Measurements from ENCODE around the gene TBC1D5. TPM values are rescaled to one million over a fixed set of nuclear protein-coding genes. Genes with fewer than 3 reads are reported as not detected.
"Not testable (repeated sequence)": the region's sequence is repeated elsewhere in the genome, so short reads cannot be mapped to it uniquely, and the experiment has no call there.

Gene TBC1D5
- polyA plus RNA-seq, 2 of the 4 experiments (the other 2 are of a cell fraction), result 36.7 to 72.2 TPM

DNA sequence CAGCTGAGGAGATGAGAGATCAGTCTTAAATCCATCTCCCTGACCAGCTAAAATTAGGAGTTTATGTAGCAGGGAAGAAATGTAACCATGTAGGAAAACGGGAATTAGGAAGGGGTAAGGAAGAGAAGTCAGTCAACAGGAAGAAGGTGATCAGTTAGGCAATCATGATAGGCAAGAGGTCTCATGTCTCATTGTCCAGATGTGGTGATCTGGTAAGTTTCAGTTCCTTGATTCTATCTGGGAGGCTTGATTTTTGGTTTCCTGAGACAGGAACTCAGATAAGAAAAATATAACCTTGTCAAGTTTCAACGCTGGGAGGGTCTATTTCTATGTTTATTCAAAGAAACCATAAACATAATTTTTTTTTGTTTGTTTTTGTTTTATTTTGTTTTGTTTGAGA is 40.3 kb upstream of the TBC1D5 start:
- no peak for DNase-seq (ENCODE audit: low read depth in 1 of 2, low spot score in 1 of 2)
- Histone ChIP-seq H3K4me3 (no peak overlapping the region), H3K4me1 (no peaks in the 10 kb centered on the region), H3K27ac (no peak overlapping the region), H3K9me3 (no peaks in the 10 kb centered on the region), H3K4me2 (no peak overlapping the region)
- CTCF ChIA-PET, result interaction anchor here (2.4 kb wide), 1 partner anchor 58 kb away, joined by 8 read pairs; no protein-coding TSS in a partner anchor
- ATAC-seq, result no peak
- TF ChIP-seq KDM1A (IDR thresholded peaks at IDR 0.05; ENCODE audit: low read depth), result no peak
- no peak for TF ChIP-seq MYC (IDR thresholded peaks at IDR 0.05; ENCODE audit: borderline replicate concordance, low read length)
- TF ChIP-seq JUNB (IDR thresholded peaks at IDR 0.05), result no peak
- TF ChIP-seq TFCP2L1 (CRISPR knock-in tag; IDR thresholded peaks at IDR 0.05), result no peak
- no peak for TF ChIP-seq TP53 (CRISPR knock-in tag; IDR thresholded peaks at IDR 0.05)
- no peak for TF ChIP-seq RARB (CRISPR knock-in tag; IDR thresholded peaks at IDR 0.05)
- no peak for TF ChIP-seq NPAS2 (CRISPR knock-in tag; IDR thresholded peaks at IDR 0.05; ENCODE audit: borderline replicate concordance)
- no peak for TF ChIP-seq MAX (IDR thresholded peaks at IDR 0.05)
- TF ChIP-seq HOXA7 (CRISPR knock-in tag; IDR thresholded peaks at IDR 0.05), result no peak
- no peak for TF ChIP-seq POLR2AphosphoS2 (conservative IDR thresholded peaks at IDR 0.05; ENCODE audit: low read length)
- TF ChIP-seq RCOR1 (IDR thresholded peaks at IDR 0.05; ENCODE audit: low read depth, low read length), result no peak
- no peak for TF ChIP-seq CBX2 (IDR thresholded peaks at IDR 0.05; ENCODE audit: borderline replicate concordance, low read depth)
- TF ChIP-seq ATOH8 (CRISPR knock-in tag; IDR thresholded peaks at IDR 0.05; ENCODE audit: low read depth), result no peak
- no peak for TF ChIP-seq PHF8 (IDR thresholded peaks at IDR 0.05; ENCODE audit: borderline replicate concordance, low read depth)
- no peak for TF ChIP-seq FOSL2 (IDR thresholded peaks at IDR 0.05)
- no peak for TF ChIP-seq FOSL2 (CRISPR knock-in tag; IDR thresholded peaks at IDR 0.05)
- no peak for TF ChIP-seq NFE2L2 (conservative IDR thresholded peaks at IDR 0.05; ENCODE audit: low read length)
- TF ChIP-seq HOXB5 (CRISPR knock-in tag; IDR thresholded peaks at IDR 0.05), result no peak
- TF ChIP-seq MAZ (IDR thresholded peaks at IDR 0.05; ENCODE audit: borderline replicate concordance, low read depth, low read length), result no peak
- POLR2A ChIA-PET, result no interaction called here
- FAIRE-seq, result no peak
- WGBS (ENCODE audit: missing lambda C conversion rate), result 23% methylated on average over 2 of the region's 2 CpGs

GRCh38 chr3:17780369-17780768 is 37.9 kb upstream of the TBC1D5 start:
- H3K4me2 ChIP-seq; H3K9me3 ChIP-seq; H3K4me3 ChIP-seq; POLR2A ChIA-PET; FAIRE-seq; H3K4me1 ChIP-seq; DNase-seq (ENCODE audit: low read depth in 1 of 2, low spot score in 1 of 2); ATAC-seq; H3K27ac ChIP-seq: not testable (repeated sequence)
- 60% methylated on average over 2 of the region's 2 CpGs for WGBS (ENCODE audit: missing lambda C conversion rate)
- CTCF ChIA-PET, result interaction anchor here (2.4 kb wide), 1 partner anchor 61 kb away, joined by 8 read pairs; no protein-coding TSS in a partner anchor

DNA sequence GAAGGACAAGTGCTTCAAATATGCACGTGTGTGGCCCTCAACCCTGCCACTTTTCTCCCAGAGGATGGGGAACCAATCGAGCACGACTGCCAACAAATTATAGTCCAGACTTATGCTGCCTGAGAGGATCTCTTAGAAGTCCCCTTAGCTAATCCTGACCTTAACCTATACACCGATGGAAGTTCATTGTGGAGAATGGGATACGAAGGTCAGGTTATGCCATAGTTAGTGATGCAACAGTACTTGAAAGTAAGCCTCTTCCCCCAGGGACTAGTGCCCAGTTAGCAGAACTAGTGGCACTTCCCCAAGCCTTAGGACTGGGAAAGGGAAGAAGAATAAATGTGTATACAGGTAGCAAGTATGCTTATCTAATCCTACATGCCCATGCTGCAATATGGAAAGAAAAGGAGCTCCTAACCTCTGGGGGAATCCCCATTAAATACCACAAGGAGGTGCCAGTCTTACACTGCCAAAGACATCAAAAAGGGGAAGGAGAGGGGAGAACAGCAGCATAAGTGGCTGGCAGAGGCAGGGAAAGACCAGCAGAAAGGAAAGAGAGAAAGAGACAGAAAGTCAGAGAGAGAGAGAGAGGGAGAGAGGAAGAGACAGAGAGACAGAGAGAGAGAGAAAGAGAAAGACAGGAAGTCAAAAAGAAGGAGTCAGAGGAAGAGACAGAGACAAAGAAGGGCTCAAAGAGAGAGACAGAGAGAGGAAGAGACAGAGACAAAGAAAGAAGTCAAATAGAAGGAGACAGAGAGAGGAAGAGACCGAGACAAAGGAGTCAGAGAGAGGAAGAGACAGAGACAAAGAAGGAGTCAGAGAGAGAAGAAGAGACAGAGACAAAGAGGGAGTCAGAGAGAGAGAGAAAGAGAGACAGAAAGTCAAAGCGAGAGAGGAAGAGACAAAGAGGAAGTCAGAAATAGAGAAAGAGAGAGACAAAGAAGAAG is 37.1 kb upstream of the TBC1D5 start:
- FAIRE-seq; H3K4me3 ChIP-seq; CTCF ChIA-PET; POLR2A ChIA-PET; H3K27ac ChIP-seq; DNase-seq (ENCODE audit: low read depth in 1 of 2, low spot score in 1 of 2); H3K4me2 ChIP-seq; H3K4me1 ChIP-seq; H3K9me3 ChIP-seq; ATAC-seq: not testable (repeated sequence)
- whole genome bisulfite sequencing (ENCODE audit: missing lambda C conversion rate), result 60% methylated on average over 7 of the region's 7 CpGs

- DNase-seq (ENCODE audit: low read depth in 1 of 2, low spot score in 1 of 2); H3K9me3 ChIP-seq; H3K4me3 ChIP-seq; POLR2A ChIA-PET; ATAC-seq; H3K4me2 ChIP-seq; FAIRE-seq; CTCF ChIA-PET; H3K27ac ChIP-seq; H3K4me1 ChIP-seq: not testable (repeated sequence)
- 78% methylated on average over 4 of the region's 6 CpGs for WGBS (ENCODE audit: missing lambda C conversion rate)
Observed at GRCh38 chr3:17777326-17777725, 34.9 kb upstream of the TBC1D5 start.

All from A549 (cell line).